Measurements from ENCODE around the gene KANSL1.
A peak's percentile ranks its signal among the peaks of the same experiment; 100 is the strongest.

The KANSL1 gene

GRCh38 chr17:45998987-45999899 lies 194.0 kb downstream of the KANSL1 start, which contains the start of gene STH:
STH (plus strand) TSS chr17:45999250; CDS start chr17:45999280, 30 bp downstream.
- no peak for DNase-seq (ENCODE audit: low read depth)

GRCh38 chr17:45997624-45998023 lies 195.6 kb downstream of the KANSL1 start:
- DNase-seq (ENCODE audit: low read depth) = peak; percentile 13

DNA sequence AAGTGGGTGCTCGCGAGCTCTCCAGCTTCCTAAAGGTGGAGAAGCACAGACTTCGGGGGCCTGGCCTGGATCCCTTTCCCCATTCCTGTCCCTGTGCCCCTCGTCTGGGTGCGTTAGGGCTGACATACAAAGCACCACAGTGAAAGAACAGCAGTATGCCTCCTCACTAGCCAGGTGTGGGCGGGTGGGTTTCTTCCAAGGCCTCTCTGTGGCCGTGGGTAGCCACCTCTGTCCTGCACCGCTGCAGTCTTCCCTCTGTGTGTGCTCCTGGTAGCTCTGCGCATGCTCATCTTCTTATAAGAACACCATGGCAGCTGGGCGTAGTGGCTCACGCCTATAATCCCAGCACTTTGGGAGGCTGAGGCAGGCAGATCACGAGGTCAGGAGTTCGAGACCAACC lies 196.1 kb downstream of the KANSL1 start:
- DNase-seq (ENCODE audit: low read depth) = no peak

GRCh38 chr17:45996282-45996937 lies 196.8 kb downstream of the KANSL1 start:
- no peak for DNase-seq (ENCODE audit: low read depth)

DNA sequence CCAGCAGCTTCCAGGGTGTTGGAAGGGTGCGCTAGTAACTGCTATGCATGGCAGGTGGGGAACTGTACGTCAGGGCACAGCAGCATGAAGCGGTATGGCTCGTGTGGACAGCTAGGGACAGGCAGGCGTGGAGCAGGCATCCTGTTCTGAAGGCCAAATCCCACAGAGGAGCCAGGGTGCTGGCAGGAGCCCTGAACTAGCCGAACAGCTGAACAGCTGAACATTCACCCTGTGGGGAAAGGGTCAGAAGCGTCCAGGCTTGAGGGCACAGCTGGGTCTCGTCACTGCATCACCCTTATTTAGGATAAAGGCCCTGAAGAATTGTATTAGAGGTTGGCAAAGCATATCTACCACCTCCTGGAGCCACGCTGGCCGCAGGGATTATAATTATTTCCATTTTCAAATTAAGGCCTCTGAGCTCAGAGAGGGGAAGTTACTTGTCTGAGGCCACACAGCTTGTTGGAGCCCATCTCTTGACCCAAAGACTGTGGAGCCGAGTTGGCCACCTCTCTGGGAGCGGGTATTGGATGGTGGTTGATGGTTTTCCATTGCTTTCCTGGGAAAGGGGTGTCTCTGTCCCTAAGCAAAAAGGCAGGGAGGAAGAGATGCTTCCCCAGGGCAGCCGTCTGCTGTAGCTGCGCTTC lies 197.5 kb downstream of the KANSL1 start:
- DNase-seq (ENCODE audit: low read depth) = no peak

- no peak for DNase-seq (ENCODE audit: low read depth)
Observed at GRCh38 chr17:45994987-45995386, 198.2 kb downstream of the KANSL1 start.

DNA sequence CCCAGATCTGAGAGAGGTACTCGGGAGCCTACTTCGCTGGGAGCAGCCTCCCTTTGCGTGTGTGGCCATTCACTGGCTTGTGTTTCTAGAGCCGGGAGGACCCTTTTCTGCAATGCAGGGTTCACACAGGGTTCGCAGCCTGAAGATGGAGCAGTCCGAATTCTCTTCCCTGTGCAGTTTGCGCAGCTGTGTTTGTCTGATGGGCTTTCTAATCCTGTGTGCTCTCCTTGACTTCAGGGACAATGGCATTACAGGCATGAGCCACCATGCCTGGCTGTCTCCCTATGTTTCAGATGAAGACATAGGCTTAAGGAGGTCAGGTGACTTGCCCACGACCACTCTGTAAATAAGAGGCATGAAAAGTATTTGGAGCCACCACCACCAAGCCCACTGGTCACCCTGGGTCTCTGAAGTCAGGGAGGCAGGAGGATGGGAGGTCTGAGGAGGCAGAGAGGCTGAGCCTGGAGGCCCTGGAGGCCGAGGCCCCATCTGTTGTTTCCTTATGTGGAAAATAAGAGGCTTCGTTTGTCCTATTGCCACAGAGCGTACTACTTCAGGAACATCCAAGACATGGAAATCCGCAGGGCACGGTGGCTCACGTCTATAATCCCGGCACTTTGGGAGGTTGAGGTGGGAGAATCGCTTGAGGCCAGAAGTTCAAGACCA lies 199.1 kb downstream of the KANSL1 start:
- DNase-seq (ENCODE audit: low read depth) = no peak

- DNase-seq (ENCODE audit: low read depth) = no peak
Observed at GRCh38 chr17:45992904-45993303, 200.3 kb downstream of the KANSL1 start.

DNA sequence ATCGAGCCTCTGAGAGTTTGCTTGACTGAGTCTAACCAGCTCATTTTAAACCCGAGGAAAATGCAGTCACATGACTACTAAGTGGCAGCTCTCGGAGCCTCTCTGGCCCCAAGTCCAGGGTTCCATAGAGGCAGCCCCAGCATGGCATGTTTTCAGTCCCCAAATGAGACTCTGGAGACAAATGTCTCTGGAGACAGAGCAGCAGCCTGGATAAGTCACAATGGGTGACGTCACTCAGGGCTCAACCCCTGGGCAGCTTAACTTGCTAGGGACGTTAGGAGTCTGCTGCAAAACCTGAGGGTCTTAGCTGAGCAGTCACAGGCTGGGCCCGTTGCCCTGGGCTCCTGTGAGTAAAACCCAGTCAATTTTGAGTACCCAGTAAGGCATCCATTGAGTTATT lies 201.1 kb downstream of the KANSL1 start:
- DNase-seq (ENCODE audit: low read depth) = no peak

DNA sequence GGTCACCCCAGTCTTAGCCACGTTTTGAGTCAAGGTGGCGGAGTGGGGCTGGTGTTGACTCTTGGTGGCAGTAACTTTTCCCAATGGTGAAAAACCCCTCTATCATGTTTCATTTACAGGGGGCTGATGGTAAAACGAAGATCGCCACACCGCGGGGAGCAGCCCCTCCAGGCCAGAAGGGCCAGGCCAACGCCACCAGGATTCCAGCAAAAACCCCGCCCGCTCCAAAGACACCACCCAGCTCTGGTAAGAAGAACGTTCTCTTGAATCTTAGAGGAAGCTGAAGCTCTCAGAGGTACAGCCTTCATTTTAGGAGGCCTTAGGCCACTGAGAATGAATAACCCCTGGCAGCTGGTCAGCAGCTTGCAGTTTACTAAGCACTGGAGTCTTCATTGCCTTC lies 201.9 kb downstream of the KANSL1 start:
- DNase-seq (ENCODE audit: low read depth) = no peak

- no peak for DNase-seq (ENCODE audit: low read depth)
Observed at GRCh38 chr17:45990886-45991285, 202.3 kb downstream of the KANSL1 start.

DNA sequence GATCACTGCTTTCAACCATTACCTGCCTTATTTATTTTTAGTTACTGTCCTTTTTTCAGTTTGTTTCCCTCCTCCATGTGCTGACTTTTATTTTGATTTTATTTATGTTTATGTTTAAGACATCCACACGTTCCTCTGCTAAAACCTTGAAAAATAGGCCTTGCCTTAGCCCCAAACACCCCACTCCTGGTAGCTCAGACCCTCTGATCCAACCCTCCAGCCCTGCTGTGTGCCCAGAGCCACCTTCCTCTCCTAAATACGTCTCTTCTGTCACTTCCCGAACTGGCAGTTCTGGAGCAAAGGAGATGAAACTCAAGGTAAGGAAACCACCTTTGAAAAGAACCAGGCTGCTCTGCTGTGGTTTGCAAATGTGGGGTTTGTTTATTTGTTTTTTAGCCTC lies 203.5 kb downstream of the KANSL1 start:
- DNase-seq (ENCODE audit: low read depth) = no peak

DNA sequence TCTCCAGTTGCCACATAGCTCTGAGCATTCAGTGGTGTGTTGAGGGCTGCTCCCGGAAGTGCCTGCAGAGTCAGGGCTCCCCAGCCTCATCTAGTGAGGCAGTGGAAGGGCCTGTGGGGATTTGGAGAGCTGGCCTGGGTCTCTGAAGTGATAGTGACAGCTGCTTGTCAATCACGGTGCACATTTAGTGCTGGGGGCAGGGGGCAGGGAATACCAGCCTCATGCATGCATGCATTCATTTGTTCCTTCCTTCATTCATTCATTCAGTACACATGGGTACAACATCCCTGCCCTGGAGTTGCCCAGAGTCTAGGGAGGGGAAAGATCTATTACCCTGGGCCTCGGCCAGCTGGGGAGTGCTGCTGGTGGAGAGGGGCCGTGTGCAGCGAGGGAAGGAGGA lies 205.5 kb downstream of the KANSL1 start:
- no peak for DNase-seq (ENCODE audit: low read depth)

GRCh38 chr17:45986056-45986455 lies 207.2 kb downstream of the KANSL1 start:
- DNase-seq (ENCODE audit: low read depth) = no peak

GRCh38 chr17:45985447-45985846 lies 207.8 kb downstream of the KANSL1 start:
- DNase-seq (ENCODE audit: low read depth) = no peak

GRCh38 chr17:45984368-45984767 lies 208.9 kb downstream of the KANSL1 start:
- no peak for DNase-seq (ENCODE audit: low read depth)

DNA sequence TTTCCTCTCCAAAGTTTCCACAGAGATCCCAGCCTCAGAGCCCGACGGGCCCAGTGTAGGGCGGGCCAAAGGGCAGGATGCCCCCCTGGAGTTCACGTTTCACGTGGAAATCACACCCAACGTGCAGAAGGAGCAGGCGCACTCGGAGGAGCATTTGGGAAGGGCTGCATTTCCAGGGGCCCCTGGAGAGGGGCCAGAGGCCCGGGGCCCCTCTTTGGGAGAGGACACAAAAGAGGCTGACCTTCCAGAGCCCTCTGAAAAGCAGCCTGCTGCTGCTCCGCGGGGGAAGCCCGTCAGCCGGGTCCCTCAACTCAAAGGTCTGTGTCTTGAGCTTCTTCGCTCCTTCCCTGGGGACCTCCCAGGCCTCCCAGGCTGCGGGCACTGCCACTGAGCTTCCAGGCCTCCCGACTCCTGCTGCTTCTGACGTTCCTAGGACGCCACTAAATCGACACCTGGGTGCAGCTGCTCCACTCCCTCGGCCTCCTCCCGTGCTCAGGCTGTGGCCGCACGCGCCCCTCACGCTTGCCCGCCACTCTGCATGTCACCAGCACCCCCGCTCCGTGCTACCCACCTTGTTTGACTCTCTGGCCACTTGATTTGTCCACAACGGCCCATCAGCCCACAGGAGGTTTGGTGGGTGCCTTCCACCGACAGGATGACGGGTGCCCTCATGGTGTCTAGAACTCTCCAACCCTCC lies 209.5 kb downstream of the KANSL1 start:
- DNase-seq (ENCODE audit: low read depth) = no peak

GRCh38 chr17:45982791-45983613 lies 210.2 kb downstream of the KANSL1 start:
- no peak for DNase-seq (ENCODE audit: low read depth)

GRCh38 chr17:45981306-45981705 lies 211.9 kb downstream of the KANSL1 start:
- no peak for DNase-seq (ENCODE audit: low read depth)

- no peak for DNase-seq (ENCODE audit: low read depth)
Observed at GRCh38 chr17:45980855-45981254, 212.4 kb downstream of the KANSL1 start.

All from GM04504 (cell line).